Measurements from ENCODE around the gene SLC9A9. TPM values are rescaled to one million over a fixed set of nuclear protein-coding genes. Genes with fewer than 3 reads are reported as not detected.

The SLC9A9 gene
- total RNA-seq, 2 donors from 2014 or later: 29.6 to 60.1 TPM

DNA sequence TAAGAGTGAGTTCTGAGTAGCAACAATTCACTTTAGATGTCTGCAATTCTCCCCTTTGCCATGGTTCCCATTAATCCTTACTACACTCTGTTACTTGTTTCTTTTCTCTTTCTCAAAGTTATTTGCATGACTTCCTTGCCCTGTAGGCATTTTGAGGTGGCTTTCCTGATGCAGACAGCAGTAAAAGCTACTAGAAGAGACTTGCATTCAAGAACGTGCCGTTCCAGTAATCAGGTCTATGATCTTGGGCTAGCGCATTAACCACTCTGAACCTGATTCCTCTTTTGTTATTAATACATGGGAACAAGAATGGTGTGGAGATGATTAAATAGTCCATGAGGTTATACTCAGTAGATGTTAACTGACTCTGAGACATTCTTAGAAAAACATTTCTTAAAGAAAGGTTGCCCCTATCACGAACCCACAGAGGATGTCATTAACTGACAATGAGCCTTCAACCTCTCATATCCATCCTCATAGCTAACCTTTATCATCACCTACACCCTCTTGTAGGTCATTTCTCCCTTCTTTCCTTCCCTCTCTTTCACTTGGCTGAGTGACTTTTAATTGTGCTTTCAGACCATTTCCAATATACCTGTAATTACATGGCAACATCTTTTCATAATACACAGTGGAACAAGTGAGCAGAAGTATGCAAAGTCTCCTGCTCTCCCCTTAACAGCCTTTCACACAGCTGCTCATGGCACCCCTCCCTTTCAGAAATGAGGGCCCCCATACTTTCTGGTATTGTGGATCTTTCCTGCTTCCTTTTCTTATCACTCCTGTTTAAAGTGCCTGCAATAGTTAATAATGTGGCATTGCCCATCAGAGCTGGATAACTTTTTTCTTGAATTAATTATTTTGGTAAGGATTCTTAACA is 552.8 kb downstream of the SLC9A9 start:
- TF ChIP-seq, protein P1, sequence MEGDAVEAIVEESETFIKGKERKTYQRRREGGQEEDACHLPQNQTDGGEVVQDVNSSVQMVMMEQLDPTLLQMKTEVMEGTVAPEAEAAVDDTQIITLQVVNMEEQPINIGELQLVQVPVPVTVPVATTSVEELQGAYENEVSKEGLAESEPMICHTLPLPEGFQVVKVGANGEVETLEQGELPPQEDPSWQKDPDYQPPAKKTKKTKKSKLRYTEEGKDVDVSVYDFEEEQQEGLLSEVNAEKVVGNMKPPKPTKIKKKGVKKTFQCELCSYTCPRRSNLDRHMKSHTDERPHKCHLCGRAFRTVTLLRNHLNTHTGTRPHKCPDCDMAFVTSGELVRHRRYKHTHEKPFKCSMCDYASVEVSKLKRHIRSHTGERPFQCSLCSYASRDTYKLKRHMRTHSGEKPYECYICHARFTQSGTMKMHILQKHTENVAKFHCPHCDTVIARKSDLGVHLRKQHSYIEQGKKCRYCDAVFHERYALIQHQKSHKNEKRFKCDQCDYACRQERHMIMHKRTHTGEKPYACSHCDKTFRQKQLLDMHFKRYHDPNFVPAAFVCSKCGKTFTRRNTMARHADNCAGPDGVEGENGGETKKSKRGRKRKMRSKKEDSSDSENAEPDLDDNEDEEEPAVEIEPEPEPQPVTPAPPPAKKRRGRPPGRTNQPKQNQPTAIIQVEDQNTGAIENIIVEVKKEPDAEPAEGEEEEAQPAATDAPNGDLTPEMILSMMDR (IDR thresholded peaks at IDR 0.05): no peak
- no peak for ATAC-seq (ENCODE audit: insufficient number of reproducible peaks, low FRiP score, low read depth)

DNA sequence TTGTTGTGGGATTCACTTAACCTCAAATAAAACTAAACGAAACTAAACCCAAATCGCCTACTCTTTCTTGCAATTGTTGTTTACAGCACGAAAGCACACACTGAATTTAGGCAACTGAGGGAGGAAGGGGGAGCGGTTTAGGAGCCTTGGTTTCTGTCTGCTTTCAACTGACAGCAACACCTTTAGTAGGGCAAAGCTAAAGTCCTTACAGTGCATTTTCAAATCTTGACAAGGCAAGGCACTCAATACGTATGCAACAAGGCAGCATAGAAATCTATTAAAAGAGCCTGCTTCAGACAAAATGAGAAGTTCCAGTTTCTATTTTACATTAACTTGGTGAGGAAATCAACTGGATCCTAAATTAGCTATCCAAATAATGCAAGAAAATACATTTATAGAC is 554.1 kb downstream of the SLC9A9 start:
- ATAC-seq (ENCODE audit: insufficient number of reproducible peaks, low FRiP score, low read depth) (no peak), DNase-seq (ENCODE audit: low spot score) (no peak)
- Histone ChIP-seq H3K27ac (no peak overlapping the region), H3K9me3 (no peaks in the 10 kb centered on the region), H3K27me3 (replicated peaks; ENCODE audit: insufficient read depth) (no peaks in the 10 kb centered on the region), H3K4me3 (no peak overlapping the region), H3K4me1 (ENCODE audit: control insufficient read depth in 1 of 2, low read depth in 2 of 2) (peaks cover 0 to 8% of the 10 kb centered on the region in 2 donors), H3K36me3 (no peaks in the 10 kb centered on the region)
- TF ChIP-seq, protein P1 (IDR thresholded peaks at IDR 0.05): no peak

More for the DNA sequence above, 552.8 kb downstream of the SLC9A9 start:
- peaks cover 0 to 8% of the 10 kb centered on the region in 2 donors for H3K4me1 ChIP-seq (ENCODE audit: control insufficient read depth in 1 of 2, low read depth in 2 of 2)
- DNase-seq (ENCODE audit: low spot score): no peak
- H3K27ac ChIP-seq: no peak overlapping the region
- H3K9me3 ChIP-seq: no peaks in the 10 kb centered on the region
- no peaks in the 10 kb centered on the region for H3K27me3 ChIP-seq (replicated peaks; ENCODE audit: insufficient read depth)
- no peak overlapping the region for H3K4me3 ChIP-seq
- no peaks in the 10 kb centered on the region for H3K36me3 ChIP-seq

GRCh38 chr3:143291836-143292447 is 556.3 kb downstream of the SLC9A9 start:
- Histone ChIP-seq H3K27me3 (replicated peaks; ENCODE audit: insufficient read depth) (no peaks in the 10 kb centered on the region), H3K36me3 (no peaks in the 10 kb centered on the region), H3K4me1 (ENCODE audit: control insufficient read depth in 1 of 2, low read depth in 2 of 2) (peaks cover 0 to 8% of the 10 kb centered on the region in 2 donors), H3K27ac (no peak overlapping the region), H3K4me3 (no peak overlapping the region), H3K9me3 (no peaks in the 10 kb centered on the region)
- DNase-seq (ENCODE audit: low spot score): no peak
- TF ChIP-seq, protein P1 (IDR thresholded peaks at IDR 0.05): no peak
- ATAC-seq (ENCODE audit: insufficient number of reproducible peaks, low FRiP score, low read depth): no peak

- no peaks in the 10 kb centered on the region for H3K27me3 ChIP-seq (replicated peaks; ENCODE audit: insufficient read depth)
- ATAC-seq (ENCODE audit: insufficient number of reproducible peaks, low FRiP score, low read depth): no peak
- TF ChIP-seq, protein P1 (IDR thresholded peaks at IDR 0.05): no peak
- no peak for DNase-seq (ENCODE audit: low spot score)
- H3K9me3 ChIP-seq: no peaks in the 10 kb centered on the region
- peaks cover 0 to 8% of the 10 kb centered on the region in 2 donors for H3K4me1 ChIP-seq (ENCODE audit: control insufficient read depth in 1 of 2, low read depth in 2 of 2)
- no peak overlapping the region for H3K4me3 ChIP-seq
- no peak overlapping the region for H3K27ac ChIP-seq
- no peaks in the 10 kb centered on the region for H3K36me3 ChIP-seq
Observed at GRCh38 chr3:143288944-143289343, 559.3 kb downstream of the SLC9A9 start.

DNA sequence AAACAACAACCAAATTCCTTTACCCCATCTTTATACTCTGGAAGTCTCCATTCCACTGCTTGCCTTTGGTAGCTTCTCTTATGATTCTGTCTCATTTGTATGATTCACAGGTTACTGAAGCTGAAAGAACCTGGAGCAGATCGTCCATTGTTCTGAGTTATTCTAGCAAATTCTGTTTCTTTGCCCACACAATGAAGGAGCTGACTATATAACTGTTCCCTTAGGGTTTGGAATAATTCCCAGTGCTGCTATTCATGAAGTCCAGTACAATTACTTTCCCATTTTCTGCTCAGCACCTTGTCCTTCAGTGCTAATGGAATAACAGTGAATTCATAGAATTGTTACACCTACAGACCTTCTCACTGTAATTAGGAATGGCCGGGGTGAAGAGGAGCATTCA is 560.9 kb downstream of the SLC9A9 start:
- Histone ChIP-seq H3K4me1 (ENCODE audit: control insufficient read depth in 1 of 2, low read depth in 2 of 2) (peaks cover 0 to 8% of the 10 kb centered on the region in 2 donors), H3K36me3 (no peaks in the 10 kb centered on the region), H3K4me3 (no peak overlapping the region), H3K27ac (no peak overlapping the region), H3K9me3 (no peaks in the 10 kb centered on the region), H3K27me3 (replicated peaks; ENCODE audit: insufficient read depth) (no peaks in the 10 kb centered on the region)
- DNase-seq (ENCODE audit: low spot score) (no peak), ATAC-seq (ENCODE audit: insufficient number of reproducible peaks, low FRiP score, low read depth) (no peak)
- TF ChIP-seq, protein P1 (IDR thresholded peaks at IDR 0.05): no peak
